Liver (tissue), 3 donors: ENCODE measurements around the gene SLC25A29.

Source experiments
- ATF3 ChIP-seq: IDR thresholded peaks from 2 replicates; pipeline ENCODE4 v1.6.1; 2016; ENCODE audit warnings: antibody characterized with exemption
- CTCF ChIP-seq: fragments of 150-350 bp; IDR thresholded peaks from 2 replicates; pipeline ENCODE4 v1.5.1; 2017; ENCODE audit warnings: improper control_type of control experiment, low read depth, low read length; ENCODE audit not compliant: missing input control
- FOXA1 ChIP-seq: IDR thresholded peaks from 2 replicates; pipeline ENCODE4 v1.6.1; 2016; ENCODE audit warnings: antibody characterized with exemption
- GABPA ChIP-seq, 2 donors: IDR thresholded peaks in 1 of 2; conservative IDR thresholded peaks in 1 of 2; 2 replicates each; pipeline ENCODE4 v1.6.1; 2016; ENCODE audit warnings: antibody characterized with exemption in 2 of 2, mild to moderate bottlenecking in 1 of 2, moderate library complexity in 1 of 2
- HNF4G ChIP-seq: IDR thresholded peaks from 2 replicates; pipeline ENCODE4 v1.6.1; 2016; ENCODE audit warnings: antibody characterized with exemption
- JUND ChIP-seq, 2 donors: IDR thresholded peaks; 2 replicates each; pipeline ENCODE4 v1.6.1; 2016; ENCODE audit warnings: antibody characterized with exemption in 2 of 2
- MAX ChIP-seq: IDR thresholded peaks from 2 replicates; pipeline ENCODE4 v1.6.1; 2016; ENCODE audit warnings: antibody characterized with exemption
- RAD21 ChIP-seq, 2 donors: IDR thresholded peaks; 2 replicates each; pipeline ENCODE4 v1.6.1; 2016; ENCODE audit warnings: antibody characterized with exemption in 2 of 2, mild to moderate bottlenecking in 2 of 2
- REST ChIP-seq: IDR thresholded peaks from 2 replicates; pipeline ENCODE4 v1.6.1; 2016; ENCODE audit warnings: antibody characterized with exemption, mild to moderate bottlenecking
- RXRA ChIP-seq, 2 donors: IDR thresholded peaks; 2 replicates each; pipeline ENCODE4 v1.6.1; 2017 to 2018; ENCODE audit warnings: antibody characterized with exemption in 2 of 2, mild to moderate bottlenecking in 1 of 2
- SP1 ChIP-seq: IDR thresholded peaks from 2 replicates; pipeline ENCODE4 v1.6.1; 2018; ENCODE audit warnings: antibody characterized with exemption, mild to moderate bottlenecking
- TAF1 ChIP-seq: conservative IDR thresholded peaks from 2 replicates; pipeline ENCODE4 v1.6.1; 2016; ENCODE audit warnings: antibody characterized with exemption, mild to moderate bottlenecking
- YY1 ChIP-seq: IDR thresholded peaks from 2 replicates; pipeline ENCODE4 v1.6.1; 2016; ENCODE audit warnings: antibody characterized with exemption, mild to moderate bottlenecking
- ZBTB33 ChIP-seq: IDR thresholded peaks from 2 replicates; pipeline ENCODE4 v1.6.1; 2016; ENCODE audit warnings: antibody characterized with exemption
- donor health status: healthy.
- donor health status: healthy.

- TF ChIP-seq CTCF (no peak), GABPA (IDR thresholded peaks at IDR 0.05 in 1 of 2, conservative IDR thresholded peaks at IDR 0.05 in 1 of 2) (no peak), JUND (IDR thresholded peaks at IDR 0.05) (no peak), REST (no peak), ATF3 (no peak), RAD21 (IDR thresholded peaks at IDR 0.05) (no peak), TAF1 (no peak), ZBTB33 (no peak), HNF4G (no peak), SP1 (no peak), FOXA1 (no peak), MAX (no peak), YY1 (no peak), RXRA (IDR thresholded peaks at IDR 0.05) (no peak)
Observed at GRCh38 chr14:100334904-100335303, 28.7 kb upstream of the SLC25A29 start.
